G401 (cell line): Measurements from ENCODE around the gene CLEC4G. TPM values are rescaled to one million over a fixed set of nuclear protein-coding genes. Genes with fewer than 3 reads are reported as not detected.
A peak's percentile ranks its signal among the peaks of the same experiment; 100 is the strongest.

Experiments
- DNase-seq: peaks from one replicate; pipeline ENCODE4 v3.0.0-alpha.2; 2015; ENCODE audit warnings: low spot score
- in situ Hi-C: cut with HindIII; loops from 2 replicates; pipeline ENCODE4 v1.10.0; 2016; ENCODE audit warnings: low sequenced_read_pairs, mixed read lengths
- total RNA-seq: library from RNA; depleted of rRNA; stranded (reverse); fragments of >200 nt; shearing (Covaris generic); gene quantifications from 2 replicates; pipeline ENCODE4 v1.2.3, GENCODE V29; 2014; rRNA removed

CLEC4G gene
- total RNA-seq, 1 experiment from 2014 or later: not detected

DNA sequence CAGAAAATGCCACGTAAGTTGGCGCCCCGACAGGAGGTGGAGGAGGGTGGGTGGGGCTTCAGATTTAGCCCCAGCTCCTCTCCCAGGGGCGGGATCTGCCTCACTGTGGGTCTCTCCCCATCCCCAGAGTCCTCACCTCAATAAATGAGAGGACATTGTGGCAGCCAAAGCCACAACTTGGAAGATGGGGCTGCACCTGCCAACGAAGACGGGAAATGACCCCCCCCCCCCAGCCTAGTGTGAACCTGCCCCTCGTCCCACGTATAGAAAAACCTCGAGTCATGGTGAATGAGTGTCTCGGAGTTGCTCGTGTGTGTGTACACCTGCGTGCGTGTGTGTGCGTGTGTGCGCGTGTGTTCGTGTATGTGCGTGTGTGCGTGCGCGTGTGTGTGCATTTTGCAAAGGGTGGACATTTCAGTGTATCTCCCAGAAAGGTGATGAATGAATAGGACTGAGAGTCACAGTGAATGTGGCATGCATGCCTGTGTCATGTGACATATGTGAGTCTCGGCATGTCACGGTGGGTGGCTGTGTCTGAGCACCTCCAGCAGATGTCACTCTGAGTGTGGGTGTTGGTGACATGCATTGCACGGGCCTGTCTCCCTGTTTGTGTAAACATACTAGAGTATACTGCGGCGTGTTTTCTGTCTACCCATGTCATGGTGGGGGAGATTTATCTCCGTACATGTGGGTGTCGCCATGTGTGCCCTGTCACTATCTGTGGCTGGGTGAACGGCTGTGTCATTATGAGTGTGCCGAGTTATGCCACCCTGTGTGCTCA, 52.7 kb downstream of the CLEC4G start:
- in situ Hi-C loops: no loop called here
- DNase-seq: peak; percentile 75

Other genes starting within 250 kb of the CLEC4G start
- gene PEX11G, start 243.1 kb downstream of the CLEC4G start, total RNA-seq: 3.5 and 6.6 TPM in 2 replicates
- gene ZNF358, start 216.0 kb downstream of the CLEC4G start, total RNA-seq: 25.3 and 40.1 TPM in 2 replicates
- 6.2 and 16.9 TPM in 2 replicates for gene MCOLN1, start 209.5 kb downstream of the CLEC4G start, total RNA-seq
- gene PNPLA6, start 196.4 kb downstream of the CLEC4G start, total RNA-seq: 74.6 and 97.9 TPM in 2 replicates
- gene CAMSAP3, start 136.2 kb downstream of the CLEC4G start, total RNA-seq: 3.3 and 4.8 TPM in 2 replicates
- 68.4 and 87.3 TPM in 2 replicates for gene XAB2, start 102.6 kb downstream of the CLEC4G start, total RNA-seq
- 31.2 and 80.2 TPM in 2 replicates for gene PET100, start 102.3 kb downstream of the CLEC4G start, total RNA-seq
- not detected in 2 replicates for gene PCP2, start 98.4 kb downstream of the CLEC4G start, total RNA-seq
- 0.20 TPM in 1 of 2 replicates, not detected in the other for gene STXBP2, start 95.0 kb downstream of the CLEC4G start, total RNA-seq
- not detected in 2 replicates for gene RETN, start 63.1 kb downstream of the CLEC4G start, total RNA-seq
- not detected in 2 replicates for gene MCEMP1, start 55.0 kb downstream of the CLEC4G start, total RNA-seq
- 131 and 153 TPM in 2 replicates for gene TRAPPC5, start 51.3 kb downstream of the CLEC4G start, total RNA-seq
- not detected in 2 replicates for gene FCER2, start 30.0 kb downstream of the CLEC4G start, total RNA-seq
- not detected in 2 replicates for gene CD209, start 15.4 kb upstream of the CLEC4G start, total RNA-seq
- gene CLEC4M, start 31.1 kb upstream of the CLEC4G start, total RNA-seq: not detected in 2 replicates
- gene EVI5L, start 98.1 kb upstream of the CLEC4G start, total RNA-seq: 19.0 and 24.5 TPM in 2 replicates
- gene PRR36, start 142.3 kb upstream of the CLEC4G start, total RNA-seq: 0.03 and 0.49 TPM in 2 replicates
- 0.49 TPM in 1 of 2 replicates, not detected in the other for gene LRRC8E, start 156.4 kb upstream of the CLEC4G start, total RNA-seq
- gene MAP2K7, start 171.8 kb upstream of the CLEC4G start, total RNA-seq: 14.2 and 16.2 TPM in 2 replicates
- not detected in 2 replicates for gene TGFBR3L, start 182.7 kb upstream of the CLEC4G start, total RNA-seq
- gene SNAPC2, start 188.2 kb upstream of the CLEC4G start, total RNA-seq: 35.1 and 37.8 TPM in 2 replicates
- 27.0 and 27.3 TPM in 2 replicates for gene CTXN1, start 194.0 kb upstream of the CLEC4G start, total RNA-seq
- gene TIMM44, start 211.6 kb upstream of the CLEC4G start, total RNA-seq: 100 and 168 TPM in 2 replicates